Non-pigmented ciliary epithelial cell (primary cell): ENCODE data around the gene PPP2R2C.

Source experiments
- DNase-seq: peaks from one replicate; pipeline ENCODE4 v3.0.0-alpha.2; 2010; ENCODE audit warnings: low read depth

The PPP2R2C gene

GRCh38 chr4:6327220-6327917, 145.0 kb downstream of the PPP2R2C start:
- DNase-seq, result no peak

- no peak for DNase-seq
Observed at GRCh38 chr4:6326312-6327060, 145.9 kb downstream of the PPP2R2C start.

GRCh38 chr4:6325788-6326290, 146.6 kb downstream of the PPP2R2C start:
- DNase-seq, result no peak

- no peak for DNase-seq
Observed at GRCh38 chr4:6324999-6325787, 147.2 kb downstream of the PPP2R2C start.

GRCh38 chr4:6324461-6324998, 147.9 kb downstream of the PPP2R2C start:
- DNase-seq, result no peak

GRCh38 chr4:6322761-6323566, 149.4 kb downstream of the PPP2R2C start:
- no peak for DNase-seq

- no peak for DNase-seq
Observed at GRCh38 chr4:6322067-6322760, 150.2 kb downstream of the PPP2R2C start.

GRCh38 chr4:6321361-6321760, 151.1 kb downstream of the PPP2R2C start:
- DNase-seq, result no peak

GRCh38 chr4:6320663-6321062, 151.8 kb downstream of the PPP2R2C start:
- DNase-seq, result no peak

GRCh38 chr4:6319530-6320150, 152.8 kb downstream of the PPP2R2C start:
- DNase-seq, result no peak

- DNase-seq, result no peak
Observed at GRCh38 chr4:6318206-6318605, 154.2 kb downstream of the PPP2R2C start.

GRCh38 chr4:6316461-6317003, 155.9 kb downstream of the PPP2R2C start:
- DNase-seq, result no peak

- no peak for DNase-seq
Observed at GRCh38 chr4:6313216-6313615, 159.2 kb downstream of the PPP2R2C start.

- DNase-seq, result no peak
Observed at GRCh38 chr4:6309777-6310176, 162.6 kb downstream of the PPP2R2C start.

GRCh38 chr4:6308899-6309643, 163.3 kb downstream of the PPP2R2C start:
- no peak for DNase-seq

GRCh38 chr4:6307891-6308290, 164.5 kb downstream of the PPP2R2C start:
- DNase-seq, result no peak

GRCh38 chr4:6307230-6307629, 165.2 kb downstream of the PPP2R2C start:
- DNase-seq, result no peak

GRCh38 chr4:6306299-6306698, 166.1 kb downstream of the PPP2R2C start:
- DNase-seq, result no peak

GRCh38 chr4:6303943-6304342, 168.5 kb downstream of the PPP2R2C start:
- no peak for DNase-seq
